Hepatocyte (in vitro differentiated cells): ENCODE data around the gene ATP7B.

Source experiments
- CTCF ChIP-seq: fragments of 200-600 bp; sonication (generic); IDR thresholded peaks from 2 replicates; pipeline ENCODE4 v1.5.1; 2016; ENCODE audit warnings: antibody characterized with exemption, mild to moderate bottlenecking; ENCODE audit not compliant: poor library complexity
- EZH2 ChIP-seq: fragments of 200-600 bp; sonication (generic); IDR thresholded peaks from 2 replicates; pipeline ENCODE4 v1.6.1; 2016; ENCODE audit warnings: antibody characterized with exemption, mild to moderate bottlenecking, borderline replicate concordance
- EZH2phosphoT487 ChIP-seq: fragments of 200-600 bp; sonication (generic); IDR thresholded peaks from one replicate; pipeline ENCODE4 v1.6.1; 2018; ENCODE audit warnings: antibody characterized with exemption, mild to moderate bottlenecking, low read depth, moderate library complexity; ENCODE audit not compliant: unreplicated experiment, severe bottlenecking

- TF ChIP-seq CTCF (no peak), EZH2 (no peak), EZH2phosphoT487 (no peak)
Observed at GRCh38 chr13:51945149-51945548, 66.1 kb downstream of the ATP7B start.
